Cardiac fibroblast (primary cell): ENCODE data around the gene TSPY10.
"Not testable (repeated sequence)": the region's sequence is repeated elsewhere in the genome, so short reads cannot be mapped to it uniquely, and the experiment has no call there.

ENCODE experiments used
- DNase-seq, 2 donors: peaks; one replicate each; pipeline versions ENCODE4 v3.0.0 to v3.0.0-alpha.2; 2010; ENCODE audit warnings: low read depth in 2 of 2
- H3K4me3 ChIP-seq, 2 donors: replicated peaks in 1 of 2; 1 replicate in 1 of 2; 2 replicates in 1 of 2; pipeline ENCODE4 v1.5.1; 2011; ENCODE audit warnings: low read depth in 2 of 2, low read length in 2 of 2, mild to moderate bottlenecking in 2 of 2, moderate library complexity in 1 of 2

TSPY10 gene, protein sequence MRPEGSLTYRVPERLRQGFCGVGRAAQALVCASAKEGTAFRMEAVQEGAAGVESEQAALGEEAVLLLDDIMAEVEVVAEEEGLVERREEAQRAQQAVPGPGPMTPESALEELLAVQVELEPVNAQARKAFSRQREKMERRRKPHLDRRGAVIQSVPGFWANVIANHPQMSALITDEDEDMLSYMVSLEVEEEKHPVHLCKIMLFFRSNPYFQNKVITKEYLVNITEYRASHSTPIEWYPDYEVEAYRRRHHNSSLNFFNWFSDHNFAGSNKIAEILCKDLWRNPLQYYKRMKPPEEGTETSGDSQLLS

DNA sequence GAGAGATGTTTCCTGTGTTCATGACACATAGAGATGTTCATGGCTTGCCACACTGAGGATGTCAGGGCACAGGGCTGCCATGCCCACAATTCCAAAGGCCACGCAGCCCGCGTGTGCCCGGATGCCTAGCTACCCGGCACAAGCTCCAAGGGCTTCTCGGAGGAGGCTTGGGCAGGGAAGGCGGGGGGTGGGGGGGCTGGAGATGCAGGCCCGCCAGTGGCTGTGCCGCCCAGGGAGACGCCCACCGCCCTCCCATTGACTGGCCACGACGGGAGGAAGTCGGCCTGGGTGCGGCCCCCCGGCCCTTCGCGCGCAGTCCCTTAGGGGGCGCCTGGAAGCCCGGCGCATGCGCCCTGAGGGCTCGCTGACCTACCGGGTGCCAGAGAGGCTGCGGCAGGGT lies at the start of gene TSPY10:
Gene TSPY10 (plus strand): TSS at position 301 of the 400 bp plus-strand sequence. CDS start 46 bp downstream, at position 347.
- H3K4me3 ChIP-seq, DNase-seq: not testable (repeated sequence)

DNA sequence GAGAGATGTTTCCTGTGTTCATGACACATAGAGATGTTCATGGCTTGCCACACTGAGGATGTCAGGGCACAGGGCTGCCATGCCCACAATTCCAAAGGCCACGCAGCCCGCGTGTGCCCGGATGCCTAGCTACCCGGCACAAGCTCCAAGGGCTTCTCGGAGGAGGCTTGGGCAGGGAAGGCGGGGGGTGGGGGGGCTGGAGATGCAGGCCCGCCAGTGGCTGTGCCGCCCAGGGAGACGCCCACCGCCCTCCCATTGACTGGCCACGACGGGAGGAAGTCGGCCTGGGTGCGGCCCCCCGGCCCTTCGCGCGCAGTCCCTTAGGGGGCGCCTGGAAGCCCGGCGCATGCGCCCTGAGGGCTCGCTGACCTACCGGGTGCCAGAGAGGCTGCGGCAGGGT lies 40.7 kb upstream of the TSPY10 start, which contains the start of gene TSPY9:
Gene TSPY9 (plus strand): TSS at position 301 of the 400 bp plus-strand sequence. CDS start 46 bp downstream, at position 347.
- H3K4me3 ChIP-seq, DNase-seq: not testable (repeated sequence)

DNA sequence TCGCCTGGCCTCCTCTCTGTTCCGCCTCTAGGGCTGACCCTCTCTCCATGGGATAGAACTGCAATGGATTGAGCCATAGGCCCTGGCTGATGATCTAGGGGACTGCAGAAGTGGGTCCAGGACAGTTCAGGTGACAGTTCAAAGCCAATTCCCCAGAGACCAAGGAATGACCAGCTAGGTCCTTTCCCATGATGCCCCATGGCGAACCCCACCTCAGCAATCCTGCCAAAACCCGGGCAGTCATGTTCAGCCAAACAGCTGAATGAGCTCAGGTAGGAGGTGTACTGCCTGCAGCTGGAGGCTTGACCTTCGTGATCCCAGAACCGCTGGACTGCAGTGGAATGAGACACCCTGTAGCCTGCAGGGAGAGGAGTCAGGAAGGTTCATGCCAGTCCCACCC lies 23.3 kb upstream of the TSPY10 start:
- not testable (repeated sequence) for DNase-seq

DNA sequence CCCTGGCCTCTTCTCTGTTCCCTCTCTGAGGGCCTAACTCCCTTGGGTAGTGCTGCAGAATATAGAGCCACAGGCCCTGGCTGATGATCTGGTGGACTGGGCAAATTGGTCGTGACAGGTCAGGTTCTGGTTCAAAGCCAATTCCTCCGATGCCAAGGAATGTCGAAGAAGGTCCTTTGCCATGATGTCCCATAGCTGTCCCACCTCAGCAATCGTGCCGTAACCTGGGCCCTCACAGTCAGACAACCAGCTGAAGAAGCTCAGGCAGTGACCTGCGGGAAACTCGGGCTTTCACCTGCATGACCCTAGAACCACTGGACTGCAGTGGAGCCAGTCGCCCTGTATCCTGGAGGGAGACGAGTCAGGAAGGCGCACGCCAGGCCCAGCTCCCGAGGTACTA lies 11.4 kb upstream of the TSPY10 start:
- H3K4me3 ChIP-seq, DNase-seq: not testable (repeated sequence)

More for the DNA sequence above, 23.3 kb upstream of the TSPY10 start:
- H3K4me3 ChIP-seq, result not testable (repeated sequence)
